HS-27A (cell line): ENCODE measurements around the gene SCFD2.

Source experiments
- DNase-seq: peaks from one replicate; pipeline ENCODE4 v3.0.0-alpha.2; 2012; ENCODE audit warnings: low read depth, missing footprints

Gene SCFD2

DNA sequence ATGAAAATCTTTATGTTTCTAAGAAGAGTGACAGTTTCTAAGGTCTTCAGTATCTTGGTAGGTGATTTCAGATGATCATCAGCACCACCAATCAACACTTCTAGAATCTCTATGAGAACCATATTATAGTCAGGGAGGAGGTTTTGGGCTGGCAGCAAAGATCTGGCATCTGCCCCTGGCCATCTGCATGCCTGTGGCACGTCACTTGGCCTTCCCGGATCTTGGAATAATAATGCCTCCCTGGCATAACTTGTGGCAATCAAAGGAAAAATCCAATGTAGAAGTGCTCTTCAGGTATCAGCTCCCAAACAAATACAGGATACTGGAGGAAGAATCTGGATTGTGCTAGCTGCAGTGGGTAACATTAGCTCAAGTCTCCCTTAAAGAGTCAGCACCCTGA is 446.4 kb downstream of the SCFD2 start:
- no peak for DNase-seq

DNA sequence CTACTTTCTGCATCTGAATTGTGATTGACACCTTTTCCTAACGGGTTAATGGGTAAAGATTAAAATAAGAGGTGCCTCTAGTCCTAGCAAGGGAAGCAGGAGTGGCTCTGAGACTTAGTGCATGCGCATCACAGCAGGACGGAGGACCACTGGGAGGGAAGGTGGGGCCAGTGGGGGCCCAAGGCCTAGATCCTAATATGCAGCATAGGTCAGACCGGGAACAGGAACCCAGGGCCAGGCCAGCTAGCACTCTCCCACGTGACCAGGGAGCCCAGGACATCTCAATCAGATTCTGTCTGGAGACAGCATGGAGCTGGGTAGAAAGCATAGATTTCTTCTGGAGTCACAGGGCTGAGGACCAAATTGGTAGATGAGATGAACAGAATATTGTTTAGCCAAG is 448.0 kb downstream of the SCFD2 start:
- DNase-seq: no peak

DNA sequence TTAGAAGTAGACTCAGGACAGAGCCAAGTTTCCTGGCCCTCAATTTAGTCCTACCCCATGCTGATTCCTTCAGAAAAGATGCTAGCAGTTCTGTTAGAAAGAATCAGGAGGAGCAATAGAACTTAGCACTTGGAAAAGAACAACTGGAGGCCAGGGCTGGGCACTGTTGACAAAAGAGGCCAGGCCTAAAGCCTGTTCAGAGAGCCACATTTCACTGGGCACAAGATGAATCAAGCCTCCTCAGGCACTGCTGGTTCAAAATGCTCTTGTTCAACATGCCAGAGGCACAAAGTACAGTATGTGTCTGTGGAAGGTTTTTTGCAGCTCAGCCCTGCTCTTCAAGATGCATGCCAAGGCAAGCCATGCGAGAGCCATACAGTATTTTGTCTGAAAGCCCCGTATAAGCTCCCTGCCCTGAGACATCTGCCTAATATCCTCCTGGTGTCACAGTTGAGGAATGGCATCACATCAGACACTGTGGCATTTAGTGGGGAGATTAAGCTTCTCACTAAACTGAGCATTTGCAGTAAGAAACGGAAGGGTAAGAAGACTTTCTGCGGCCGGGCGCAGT is 450.0 kb downstream of the SCFD2 start:
- DNase-seq: no peak

DNA sequence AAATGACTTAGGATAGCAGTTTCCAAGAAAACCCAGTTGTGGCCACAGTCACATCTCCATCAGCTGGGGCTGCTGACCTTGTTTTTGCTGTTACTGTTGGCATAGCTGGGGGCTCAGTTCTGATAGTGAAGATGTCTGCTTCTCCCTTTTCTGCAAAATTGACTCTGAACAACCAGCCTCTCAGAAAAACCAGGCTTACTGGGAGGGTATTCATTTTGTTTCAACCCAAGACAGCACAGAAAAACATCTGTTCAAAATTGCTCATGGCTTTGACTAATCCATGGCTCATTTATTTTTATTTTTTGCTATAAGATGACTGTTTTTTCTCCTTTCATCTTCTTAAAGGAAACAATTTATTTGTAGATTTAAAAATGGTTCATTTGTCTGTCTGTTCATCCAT is 450.7 kb downstream of the SCFD2 start:
- no peak for DNase-seq

DNA sequence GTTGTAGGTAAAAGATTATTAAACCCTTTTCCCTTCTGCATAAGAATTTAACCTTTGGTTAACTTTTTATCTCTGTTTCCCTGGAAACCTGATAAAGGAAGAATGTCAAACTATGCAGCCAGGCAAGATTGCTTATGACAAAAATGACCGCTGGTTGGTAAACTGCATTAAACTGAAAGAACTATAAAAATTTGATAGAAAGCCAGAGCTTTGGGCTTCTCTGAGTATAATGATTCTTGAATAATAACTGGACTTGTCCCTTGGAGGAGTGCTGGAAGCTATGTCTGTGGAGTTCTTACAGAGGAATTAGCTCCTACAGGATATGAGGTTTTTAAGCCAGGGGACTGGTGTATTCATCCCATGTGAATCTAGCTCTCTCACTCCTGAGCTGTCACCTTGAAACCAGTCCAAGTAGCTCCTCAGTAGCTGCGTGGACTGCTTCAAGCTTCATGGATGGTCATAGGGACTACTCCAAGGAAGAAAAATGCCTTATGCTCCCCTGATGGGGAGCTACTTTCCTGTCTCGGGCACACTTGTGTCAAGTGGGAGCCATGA is 451.7 kb downstream of the SCFD2 start:
- no peak for DNase-seq

DNA sequence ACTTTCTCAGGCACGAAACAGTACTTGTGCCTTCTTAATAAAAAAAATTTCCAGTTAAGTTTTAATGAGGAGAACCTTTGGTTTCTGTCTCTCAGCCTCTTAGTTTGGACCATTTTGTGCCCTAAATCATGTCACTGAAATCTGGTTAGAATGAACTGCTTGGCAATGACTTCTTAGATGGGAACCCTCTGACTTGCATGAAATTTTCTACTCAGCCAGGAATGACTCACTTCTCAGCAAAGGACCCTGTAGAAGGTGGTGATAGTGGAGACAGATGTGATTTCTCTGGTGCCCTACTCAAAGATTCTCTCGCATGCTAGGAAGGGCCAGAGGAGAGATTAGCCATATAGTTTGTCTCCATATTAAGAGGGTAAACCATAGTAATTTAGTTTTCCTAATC is 453.3 kb downstream of the SCFD2 start:
- no peak for DNase-seq

DNA sequence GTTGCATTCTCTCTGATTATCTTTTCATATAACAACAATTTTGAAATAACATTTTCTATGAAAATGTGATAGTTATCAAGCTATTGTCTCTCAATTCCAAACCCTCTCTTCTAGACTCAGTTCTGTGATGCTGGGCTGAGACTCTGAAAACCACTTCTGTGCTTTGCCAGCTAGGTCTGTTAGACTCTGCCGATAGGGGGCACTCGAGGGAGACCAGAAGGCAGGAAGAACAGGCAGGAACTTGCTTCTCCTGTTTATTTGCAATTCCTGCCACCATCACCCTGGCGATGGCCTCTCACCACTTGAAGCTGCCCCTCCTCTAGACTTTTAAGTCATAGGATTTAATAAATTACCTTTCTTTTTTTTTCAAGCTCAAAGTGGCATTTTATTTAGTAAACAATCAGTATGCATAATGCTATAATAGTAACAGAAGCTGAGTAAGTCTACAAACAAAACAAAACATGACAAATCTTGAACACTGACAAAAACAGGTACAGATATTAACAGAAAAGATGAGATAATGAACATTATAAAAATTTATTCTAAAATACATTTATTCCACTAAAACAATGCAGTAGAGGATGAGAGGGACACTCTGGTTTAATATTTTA is 454.1 kb downstream of the SCFD2 start:
- DNase-seq: peak; percentile 35

DNA sequence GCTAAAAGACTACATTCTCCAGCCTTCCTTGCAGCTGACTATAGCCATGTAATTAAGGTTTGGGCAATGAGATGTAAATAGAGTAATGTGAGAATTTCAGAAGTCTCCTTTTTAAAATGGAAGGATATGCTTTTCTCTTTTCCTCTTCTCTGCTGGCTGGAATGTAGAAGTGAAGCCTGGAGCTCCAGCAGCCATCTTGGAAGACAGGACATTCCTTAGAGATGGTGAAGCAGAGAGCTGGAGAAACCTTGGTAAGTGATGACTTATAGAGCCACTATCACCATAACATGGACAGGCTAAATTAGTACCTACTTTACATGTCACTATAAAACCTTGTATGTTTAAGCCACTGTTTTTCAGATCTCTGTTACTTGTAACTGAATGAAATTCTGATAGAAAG is 455.7 kb downstream of the SCFD2 start:
- no peak for DNase-seq

DNA sequence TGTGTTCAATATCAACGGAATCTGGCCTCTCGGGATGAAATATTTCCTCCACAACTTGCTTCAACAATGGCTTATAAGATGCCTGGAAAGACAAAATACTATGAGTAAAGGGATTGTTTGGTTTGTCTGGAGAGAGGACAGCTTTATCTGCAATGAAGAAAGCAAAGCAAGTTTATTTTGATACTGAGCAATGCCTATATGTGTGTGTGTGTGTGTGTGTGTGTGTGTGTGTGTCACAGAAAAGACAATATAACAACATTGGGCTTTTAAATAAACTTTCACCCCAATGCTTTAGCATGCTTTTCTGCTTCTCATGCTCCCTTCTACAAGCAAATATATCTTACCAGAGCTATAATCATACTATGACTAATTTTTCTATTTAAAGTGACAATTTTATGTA is 458.4 kb downstream of the SCFD2 start:
- DNase-seq: no peak

DNA sequence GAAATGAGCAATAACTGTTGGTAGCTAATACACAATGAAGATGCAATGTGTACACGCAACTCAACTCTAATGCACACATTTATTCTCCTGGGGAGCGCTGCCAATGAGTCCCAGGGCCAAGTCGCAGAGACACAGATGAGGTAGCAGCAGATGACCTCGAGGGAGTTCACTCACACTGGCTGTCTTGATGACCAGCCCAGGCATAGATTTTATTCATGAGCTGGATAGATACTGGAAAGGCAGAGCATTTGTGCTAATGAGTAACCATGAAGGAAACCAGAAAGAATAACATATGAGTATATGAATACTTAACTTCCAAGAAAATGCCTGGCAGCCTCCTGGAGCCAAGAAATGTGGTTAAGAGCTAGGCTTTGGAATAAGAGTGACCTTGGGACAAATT is 461.4 kb downstream of the SCFD2 start:
- no peak for DNase-seq

DNA sequence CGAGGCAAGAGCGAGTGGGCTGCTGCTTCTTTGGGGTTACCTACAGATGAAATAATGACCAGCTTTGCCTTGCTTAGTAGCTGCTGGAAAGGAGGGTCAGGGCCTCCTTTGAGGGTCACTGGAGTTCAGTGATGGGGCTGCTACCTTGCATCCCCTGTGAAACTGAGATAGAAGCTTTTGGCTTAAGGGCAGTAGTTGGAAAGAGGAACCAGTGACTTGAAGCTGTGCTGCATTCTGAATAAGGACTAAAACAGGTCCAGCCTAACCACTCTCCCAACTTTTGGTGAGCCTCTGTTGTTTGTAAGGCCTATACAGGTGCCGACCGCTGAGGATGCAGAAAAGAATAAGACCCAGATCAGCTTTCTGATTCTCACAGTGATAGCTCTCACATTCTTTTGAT is 462.6 kb downstream of the SCFD2 start:
- DNase-seq: no peak

DNA sequence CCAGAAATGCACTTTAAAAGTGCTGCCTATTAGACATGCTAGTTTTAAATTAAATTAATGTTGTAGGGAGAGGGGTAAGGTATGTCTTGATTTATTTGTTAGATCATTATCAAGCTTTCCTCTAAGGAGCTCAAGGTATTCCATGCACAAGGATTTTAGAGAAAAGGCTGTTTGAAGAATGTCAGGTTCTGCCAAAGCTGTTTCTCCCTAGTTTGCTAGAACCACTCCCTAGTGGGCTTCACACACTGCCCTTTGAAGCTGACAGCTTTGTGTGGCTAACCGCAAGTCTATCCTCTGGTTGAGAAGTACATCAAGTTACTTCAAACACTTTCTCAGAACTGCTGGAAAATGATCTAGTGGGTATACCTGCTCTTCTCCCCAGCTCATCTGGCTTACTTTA is 471.4 kb downstream of the SCFD2 start:
- DNase-seq: no peak

DNA sequence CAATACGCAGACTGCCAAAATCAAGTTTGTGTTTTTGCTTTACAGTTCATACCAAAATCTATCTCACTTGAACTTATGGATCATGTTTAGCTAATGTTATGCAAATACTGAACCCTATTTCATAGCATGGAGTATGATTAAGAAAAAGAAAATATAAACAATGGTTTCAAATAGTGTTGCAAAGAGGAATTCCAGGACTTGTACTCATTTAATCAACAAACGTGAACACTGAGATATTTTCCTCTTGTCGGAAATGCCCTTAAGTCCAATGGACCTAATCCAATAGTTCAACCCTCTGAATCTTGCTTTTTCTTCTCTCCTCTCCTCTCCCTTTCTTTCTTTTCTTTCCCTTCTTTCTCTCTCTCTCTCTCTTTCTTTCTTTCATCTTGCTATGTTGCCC is 473.0 kb downstream of the SCFD2 start:
- no peak for DNase-seq

DNA sequence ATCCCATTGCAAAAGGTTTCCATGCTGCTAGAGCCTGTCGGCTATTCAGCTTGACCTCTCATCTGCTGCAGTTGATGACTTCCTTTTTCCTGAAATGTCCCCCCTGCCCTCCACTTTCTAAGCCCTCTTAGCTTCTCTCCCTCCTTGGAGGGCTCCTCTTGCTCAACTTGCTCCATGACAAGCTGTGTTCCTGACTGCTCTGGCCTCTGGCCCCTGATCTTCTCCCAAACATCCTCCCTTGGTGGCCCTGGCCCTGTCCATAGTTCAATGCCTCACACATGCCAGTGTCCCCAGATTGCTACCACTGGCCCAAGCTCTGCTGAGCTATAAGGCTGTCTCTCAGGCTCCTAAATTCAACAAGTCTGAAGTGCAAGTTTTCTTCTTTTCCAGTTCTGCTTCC is 474.1 kb downstream of the SCFD2 start:
- no peak for DNase-seq

DNA sequence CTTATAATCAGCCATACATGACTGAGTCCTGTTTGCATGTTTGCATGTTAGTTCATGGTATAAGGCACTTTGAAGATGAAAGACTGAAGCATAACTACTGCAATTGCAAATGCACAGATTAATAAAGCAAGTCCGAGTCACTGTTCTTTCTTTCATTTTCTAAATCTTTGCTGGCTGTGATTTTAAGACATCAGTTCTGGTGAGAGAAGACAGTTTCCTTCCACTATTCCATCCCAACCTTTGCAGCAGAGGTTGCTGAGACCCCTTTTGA is 475.4 kb downstream of the SCFD2 start:
- no peak for DNase-seq

DNA sequence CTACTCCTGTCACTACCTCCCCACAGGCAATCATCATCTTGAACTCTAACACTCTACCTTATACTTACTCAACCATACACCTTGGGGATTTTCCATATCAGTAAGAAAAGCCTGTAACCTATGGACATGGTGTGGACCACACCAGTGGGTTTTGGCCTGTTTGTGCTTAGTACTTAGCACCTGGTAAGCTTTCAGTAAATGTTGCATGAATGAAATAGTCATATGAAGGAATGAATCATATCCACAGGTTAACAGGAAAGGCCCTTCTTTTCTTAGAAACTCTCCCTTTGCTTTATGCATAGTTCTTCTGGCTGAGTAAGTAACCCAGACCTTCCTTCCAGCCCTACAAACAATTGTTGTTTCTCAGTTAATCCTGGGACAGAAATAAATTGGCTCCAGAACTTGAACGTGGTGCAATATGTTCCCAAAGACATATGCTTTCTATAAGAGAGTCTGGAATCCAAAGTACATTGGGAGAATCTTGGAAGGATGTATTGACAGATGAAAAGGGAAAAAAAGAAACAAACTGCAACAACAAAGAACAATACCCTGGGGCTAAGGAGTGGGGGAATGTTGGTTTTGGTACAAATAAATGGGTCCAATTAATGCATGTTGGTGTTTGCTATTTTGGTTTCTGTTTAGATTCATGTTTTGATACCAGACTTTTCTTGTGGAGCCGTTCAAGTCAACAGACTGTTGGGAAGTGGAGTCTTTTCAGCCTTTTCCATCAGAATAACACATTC is 475.9 kb downstream of the SCFD2 start:
- no peak for DNase-seq

DNA sequence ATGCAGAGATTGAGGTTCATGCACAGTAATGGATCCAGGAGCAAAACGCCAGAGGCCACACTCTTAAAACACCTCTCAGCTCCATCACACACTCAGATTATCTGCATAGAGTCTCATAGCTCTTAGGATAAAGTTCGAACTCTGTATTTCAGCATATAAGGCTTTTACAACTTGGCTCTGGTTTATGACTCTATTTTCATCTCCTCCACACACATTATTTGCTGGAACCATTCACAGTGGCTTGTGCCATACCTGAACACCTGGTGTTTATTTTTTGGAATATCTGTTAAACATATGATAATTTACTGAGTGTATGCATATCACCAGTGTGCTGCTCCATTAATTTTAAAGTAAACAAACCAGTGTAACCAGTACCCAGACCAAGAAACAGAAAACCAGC is 476.5 kb downstream of the SCFD2 start:
- no peak for DNase-seq

DNA sequence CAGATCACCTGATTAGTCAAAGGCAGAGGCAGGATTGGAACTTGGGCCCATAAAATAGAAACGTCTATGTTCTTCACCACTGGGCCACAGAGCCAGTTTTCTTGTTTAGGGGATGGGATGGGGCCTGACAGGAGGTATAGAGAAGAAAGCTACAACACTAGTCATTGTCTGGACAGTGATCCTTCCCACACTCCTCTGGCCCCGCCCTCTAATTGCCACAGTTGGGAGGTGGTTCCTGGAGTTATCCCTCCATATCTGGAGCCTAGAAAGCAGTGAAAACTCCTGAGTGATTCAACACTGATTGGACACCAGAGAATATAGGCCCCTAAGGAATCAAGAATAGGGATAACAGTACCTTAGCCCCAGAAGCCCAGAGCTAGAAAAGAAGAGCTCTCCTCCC is 480.9 kb downstream of the SCFD2 start:
- no peak for DNase-seq

DNA sequence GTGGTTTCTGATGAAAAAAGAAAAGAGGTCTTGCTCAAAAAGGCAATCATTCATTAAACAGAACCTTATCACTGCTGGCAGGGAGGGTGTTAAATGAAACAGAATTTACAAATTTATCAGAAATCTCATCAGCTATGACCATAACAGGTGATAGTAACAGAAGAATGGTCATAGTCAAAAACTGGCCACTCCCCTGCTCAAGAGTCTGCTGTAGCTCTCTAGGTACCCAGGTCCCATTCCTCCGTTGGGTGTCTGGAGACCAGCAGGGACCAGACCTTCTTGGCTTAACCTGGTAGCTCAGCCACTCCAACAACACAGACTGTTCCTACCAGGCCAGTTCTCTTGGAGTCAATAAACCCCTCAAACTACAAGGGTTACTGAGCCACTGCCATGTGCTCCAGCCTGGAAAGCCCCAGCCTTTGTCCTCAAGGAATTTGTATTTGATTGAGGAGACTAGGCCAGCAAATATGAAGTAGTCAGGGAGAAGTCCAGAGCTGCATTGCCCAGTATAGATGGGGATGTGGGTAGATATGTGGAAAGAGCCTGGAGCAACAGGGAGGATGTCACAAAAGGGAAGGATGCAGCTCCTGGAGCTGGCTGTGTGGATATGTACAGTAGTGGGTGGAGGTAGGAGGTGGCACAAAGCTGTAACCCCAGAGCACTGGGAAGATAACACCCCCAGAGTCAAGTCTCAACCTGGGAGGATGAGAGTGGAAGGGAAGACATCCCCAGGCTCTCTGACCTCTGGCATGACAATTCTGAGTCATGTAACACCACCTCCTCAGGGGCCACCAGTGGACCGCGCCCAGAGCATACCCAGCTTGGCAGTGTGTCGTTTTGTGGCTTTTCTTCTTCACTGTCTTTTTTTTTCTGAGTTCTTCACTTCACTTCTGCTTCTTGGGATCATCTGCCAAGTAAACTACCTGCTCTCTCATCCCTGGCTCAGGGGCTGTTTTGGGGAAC is 481.9 kb downstream of the SCFD2 start:
- no peak for DNase-seq

DNA sequence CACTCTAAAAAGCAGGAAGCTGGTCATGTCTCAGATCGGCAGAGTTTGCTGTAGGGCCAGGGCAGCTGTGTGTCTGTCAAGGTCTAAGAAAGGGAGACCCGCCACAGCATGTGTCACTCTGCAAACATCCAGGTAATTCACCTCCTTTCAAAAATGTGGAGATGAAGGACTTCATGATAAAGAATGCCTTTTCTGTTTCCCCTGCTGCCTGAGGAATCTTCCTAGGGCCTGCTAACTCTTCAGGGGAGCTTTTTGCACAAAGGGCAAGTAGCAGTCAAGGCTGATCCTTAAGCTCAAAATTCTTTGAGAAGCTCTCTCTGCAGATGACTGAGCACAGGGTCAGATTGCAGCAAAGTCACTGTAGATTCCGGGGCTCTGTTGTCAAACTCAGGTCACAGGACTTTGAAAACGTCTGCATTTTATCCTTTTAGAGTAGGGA is 482.7 kb downstream of the SCFD2 start:
- DNase-seq: no peak

DNA sequence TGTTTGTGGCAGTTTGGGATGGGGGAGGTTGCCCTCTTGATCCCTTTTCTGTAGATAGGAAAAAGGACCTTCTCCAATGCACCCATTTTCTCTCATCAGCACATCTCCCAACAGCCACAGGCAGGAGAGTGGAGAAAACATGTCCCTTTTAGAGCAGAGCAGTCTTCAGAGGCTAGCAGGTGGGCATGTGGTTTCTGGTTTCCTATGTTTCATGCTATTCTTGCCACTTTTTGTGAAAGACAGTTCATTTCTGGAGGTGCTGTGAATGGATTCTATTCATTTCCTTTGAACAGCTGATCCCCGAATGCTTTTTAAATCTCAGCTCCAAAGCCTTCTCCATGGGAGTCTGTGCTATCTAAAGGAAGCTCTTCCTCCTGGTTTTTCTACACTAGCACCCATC is 484.9 kb downstream of the SCFD2 start:
- DNase-seq: no peak

DNA sequence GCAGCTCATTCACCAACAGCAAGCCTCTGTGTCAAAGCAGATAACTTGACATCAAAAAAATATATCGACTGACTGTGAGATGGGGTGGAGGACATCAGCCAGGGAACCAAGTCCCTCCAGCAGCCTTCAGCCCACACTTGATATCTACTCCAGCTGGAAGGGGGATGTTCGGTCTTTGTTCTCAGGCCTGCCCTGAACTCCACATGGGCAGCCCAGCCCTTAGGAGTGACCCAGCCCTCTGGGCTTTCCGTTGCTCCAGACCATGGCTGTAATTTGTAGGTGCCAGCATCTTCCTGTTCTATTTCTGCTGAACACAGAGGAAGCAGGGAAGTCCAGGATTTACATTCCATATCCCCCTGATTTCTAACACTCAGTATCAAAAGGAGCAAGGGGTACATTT is 486.4 kb downstream of the SCFD2 start:
- DNase-seq: no peak

DNA sequence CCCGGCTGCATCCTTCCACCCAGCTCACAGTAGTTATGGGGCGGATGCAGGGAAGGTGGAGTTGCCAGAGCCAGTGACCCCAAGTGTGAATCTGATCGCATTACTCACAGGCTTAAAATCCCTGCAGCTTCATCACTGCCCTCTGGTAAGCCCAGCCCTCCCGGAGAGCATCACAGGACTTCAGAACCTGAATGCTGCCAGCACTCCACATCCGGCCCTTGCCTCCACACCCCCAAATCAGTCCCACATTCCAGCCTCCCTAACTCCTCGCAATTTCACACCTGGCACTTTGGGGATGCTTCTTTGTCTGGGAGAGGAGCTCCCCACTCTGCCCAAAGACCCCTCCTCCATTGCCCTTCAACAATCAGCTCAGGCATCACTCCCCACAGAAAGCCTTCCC is 488.2 kb downstream of the SCFD2 start:
- no peak for DNase-seq
